ENCODE data around the gene FBXO45.
"Not testable (repeated sequence)": the region's sequence is repeated elsewhere in the genome, so short reads cannot be mapped to it uniquely, and the experiment has no call there.

Gene FBXO45

GRCh38 chr3:196615234-196615633 is 46.8 kb downstream of the FBXO45 start:
- DNase-seq (ENCODE audit: low spot score); FAIRE-seq: not testable (repeated sequence)

GRCh38 chr3:196617256-196617655 is 48.8 kb downstream of the FBXO45 start:
- DNase-seq (ENCODE audit: low spot score) (no peak), FAIRE-seq (no peak)

DNA sequence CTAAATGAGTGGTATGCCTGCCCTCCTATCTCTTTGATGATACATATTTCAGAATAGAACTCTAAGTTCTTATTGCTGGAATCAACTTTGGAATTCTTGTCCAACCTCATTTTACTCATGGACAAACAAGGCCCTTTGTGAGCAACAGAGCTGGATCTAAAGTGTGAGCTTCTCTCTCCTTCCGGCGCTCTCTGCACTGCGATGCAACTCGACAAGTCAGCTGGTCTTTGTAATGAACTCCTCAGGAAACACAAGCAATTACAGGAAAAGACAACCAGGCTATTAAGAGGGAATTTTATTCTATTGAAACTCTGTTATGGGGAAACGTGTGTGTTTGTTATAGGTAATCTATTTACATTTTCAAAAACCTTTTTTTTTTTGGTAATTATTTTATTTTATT is 50.8 kb downstream of the FBXO45 start:
- no peak for DNase-seq (ENCODE audit: low spot score)
- FAIRE-seq, result no peak

- not testable (repeated sequence) for DNase-seq (ENCODE audit: low spot score); FAIRE-seq
Measured at GRCh38 chr3:196619627-196620026, 51.2 kb downstream of the FBXO45 start.

- DNase-seq (ENCODE audit: low spot score) (no peak), FAIRE-seq (no peak)
Measured at GRCh38 chr3:196620161-196620604, 51.7 kb downstream of the FBXO45 start.

DNA sequence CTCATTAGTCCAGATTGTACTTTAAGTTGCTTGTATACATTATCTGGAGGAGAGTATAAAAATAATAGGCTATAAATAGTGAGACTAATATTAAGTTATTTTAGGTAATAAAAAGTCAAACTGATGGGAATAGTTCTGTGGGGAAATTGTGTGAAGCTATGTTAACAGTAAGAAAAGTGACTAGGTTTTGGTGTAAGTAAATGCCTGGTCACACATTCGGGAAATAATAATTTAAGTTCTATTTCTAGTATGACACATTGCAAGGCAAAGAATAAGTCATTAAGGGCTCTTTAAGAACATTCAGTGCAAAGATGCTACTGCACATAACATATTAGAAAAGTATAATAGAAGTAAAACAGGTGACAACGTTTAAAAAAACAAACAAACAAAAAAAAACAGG is 52.2 kb downstream of the FBXO45 start:
- FAIRE-seq (no peak), DNase-seq (ENCODE audit: low spot score) (no peak)

DNA sequence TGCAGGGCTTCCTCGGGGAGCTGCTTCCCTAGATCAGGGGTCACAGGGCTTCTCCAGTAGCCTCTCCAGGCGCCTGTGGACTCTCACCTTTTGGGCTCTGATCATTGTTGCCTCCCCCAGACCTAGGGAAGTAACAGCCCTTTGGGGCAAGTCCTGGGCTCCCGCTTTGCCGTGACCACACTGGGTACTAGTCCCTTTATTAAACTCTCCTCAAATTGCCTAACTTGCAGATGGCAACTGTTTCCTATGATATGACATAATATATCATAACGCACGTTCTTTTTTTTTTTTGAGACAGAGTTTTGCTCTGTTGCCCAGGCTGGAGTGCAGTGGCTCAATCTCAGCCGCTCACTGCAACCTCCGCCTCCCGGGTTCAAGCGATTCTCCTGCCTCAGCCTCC is 53.2 kb downstream of the FBXO45 start:
- no peak for DNase-seq (ENCODE audit: low spot score)
- no peak for FAIRE-seq

DNA sequence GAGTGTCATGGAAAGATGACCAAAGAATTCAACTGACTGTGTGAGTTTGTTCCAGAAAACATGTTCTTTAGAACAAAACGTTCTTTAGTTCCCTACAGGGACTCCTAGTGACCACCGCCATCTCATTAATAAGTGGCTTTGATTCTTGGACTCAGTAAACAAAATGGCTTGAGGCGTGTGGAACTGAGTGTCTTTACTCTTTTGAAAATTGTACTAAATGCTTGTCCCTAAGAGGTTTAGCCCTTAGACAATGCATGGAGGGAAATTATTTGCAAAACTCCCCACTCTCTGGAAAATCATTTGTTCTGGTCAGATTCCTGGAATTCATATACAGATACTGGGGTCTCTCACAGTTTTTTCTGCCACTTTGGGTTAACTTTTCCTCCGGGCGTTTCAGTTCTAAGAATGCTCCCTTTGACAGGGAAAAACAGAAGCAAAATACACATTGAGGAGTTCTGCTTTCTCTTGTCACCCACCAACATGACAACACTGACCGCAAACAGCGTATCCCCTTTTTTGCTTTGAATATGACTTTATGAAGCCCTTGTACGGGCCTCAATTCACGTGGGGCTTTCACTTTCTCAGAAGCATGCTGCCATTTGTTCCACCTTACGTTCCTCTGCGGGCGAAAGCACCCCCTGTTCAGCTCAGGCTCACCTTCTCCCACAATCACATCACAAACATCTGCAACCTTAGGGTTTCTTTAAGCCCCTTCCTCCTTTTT is 55.8 kb downstream of the FBXO45 start:
- FAIRE-seq (no peak), DNase-seq (ENCODE audit: low spot score) (no peak)

DNA sequence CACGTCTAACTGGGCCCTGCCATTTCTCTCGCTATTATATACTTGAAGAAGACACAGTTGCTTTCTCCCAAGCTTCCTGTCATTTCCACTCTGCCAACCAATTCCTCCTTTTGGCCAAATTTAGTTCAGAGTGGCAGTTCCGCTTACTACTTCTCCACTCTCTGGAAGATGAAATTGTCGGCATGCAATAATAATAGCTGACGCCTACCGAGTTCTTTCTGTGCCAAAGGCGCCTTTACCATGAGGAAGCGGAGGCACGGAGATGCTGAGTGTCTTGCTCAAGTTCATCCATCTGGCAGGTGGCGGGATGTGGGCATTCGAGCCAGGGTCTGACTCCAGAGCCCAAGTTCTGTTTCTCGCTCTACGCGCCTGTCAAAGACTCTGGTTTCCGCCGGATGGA is 56.4 kb downstream of the FBXO45 start:
- no peak for FAIRE-seq
- no peak for DNase-seq (ENCODE audit: low spot score)

DNA sequence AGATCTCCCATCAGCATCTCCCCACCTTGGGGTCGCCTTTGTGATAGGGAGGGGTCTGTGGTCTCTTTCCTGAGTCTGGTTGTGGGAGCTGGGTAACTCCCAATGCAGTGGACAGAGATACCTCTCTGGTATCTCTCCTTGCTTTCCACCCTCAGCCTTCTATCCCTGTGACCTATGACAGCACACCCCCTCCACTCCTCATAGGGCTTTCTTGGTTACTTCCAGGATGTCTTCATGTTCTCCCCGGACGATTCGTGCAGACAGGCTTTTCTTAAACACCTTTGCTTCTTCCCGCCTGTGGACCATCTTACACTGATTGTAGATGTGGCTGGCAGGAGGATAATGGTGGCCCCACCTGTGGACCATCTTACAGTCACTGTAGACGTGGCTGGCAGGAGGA is 56.9 kb downstream of the FBXO45 start:
- DNase-seq (ENCODE audit: low spot score), result no peak
- FAIRE-seq, result no peak

- DNase-seq (ENCODE audit: low spot score), result no peak
- no peak for FAIRE-seq
Measured at GRCh38 chr3:196627918-196628231, 59.4 kb downstream of the FBXO45 start.

DNA sequence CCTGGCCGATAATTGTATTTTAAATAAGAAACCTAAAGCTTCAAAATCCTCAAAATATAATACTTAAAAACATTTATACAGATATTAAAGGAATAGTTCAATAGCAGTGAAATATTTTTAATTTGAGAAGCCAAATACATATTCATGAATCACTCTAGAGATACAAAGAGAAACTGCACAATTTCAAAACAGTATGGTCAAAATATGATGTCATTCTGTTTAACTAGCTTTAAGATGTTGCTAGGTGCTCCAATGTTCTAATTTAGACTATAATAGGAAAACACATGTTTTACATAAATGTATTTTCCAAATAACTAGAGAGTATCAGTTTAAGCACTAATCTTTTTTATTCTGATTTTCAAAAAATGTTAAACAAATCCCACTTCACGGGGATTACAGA is 60.8 kb downstream of the FBXO45 start:
- no peak for DNase-seq (ENCODE audit: low spot score)
- no peak for FAIRE-seq

DNA sequence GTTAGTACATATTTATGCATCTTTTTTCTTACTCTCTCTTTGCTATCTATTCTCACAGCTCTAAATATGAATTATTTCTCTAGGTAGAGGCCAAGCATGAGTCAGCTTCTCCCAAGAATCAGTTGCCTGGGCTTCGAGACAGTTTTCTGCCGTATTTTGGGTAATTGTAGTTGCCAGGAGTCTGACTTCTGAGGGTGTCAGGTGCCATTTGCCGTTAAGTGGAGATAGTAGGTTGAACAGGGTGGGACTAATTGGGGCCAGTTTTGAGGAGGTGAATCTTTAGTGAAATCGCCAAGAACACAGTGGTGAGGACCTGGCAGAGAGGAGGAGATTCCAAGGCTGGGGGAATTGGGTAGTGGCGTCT is 63.2 kb downstream of the FBXO45 start:
- DNase-seq (ENCODE audit: low spot score) (no peak), FAIRE-seq (no peak)

GRCh38 chr3:196632046-196632751 is 63.7 kb downstream of the FBXO45 start:
- DNase-seq (ENCODE audit: low spot score), result peak; percentile 52
- no peak for FAIRE-seq

GRCh38 chr3:196633555-196634151 is 65.2 kb downstream of the FBXO45 start:
- FAIRE-seq (no peak), DNase-seq (ENCODE audit: low spot score) (no peak)

DNA sequence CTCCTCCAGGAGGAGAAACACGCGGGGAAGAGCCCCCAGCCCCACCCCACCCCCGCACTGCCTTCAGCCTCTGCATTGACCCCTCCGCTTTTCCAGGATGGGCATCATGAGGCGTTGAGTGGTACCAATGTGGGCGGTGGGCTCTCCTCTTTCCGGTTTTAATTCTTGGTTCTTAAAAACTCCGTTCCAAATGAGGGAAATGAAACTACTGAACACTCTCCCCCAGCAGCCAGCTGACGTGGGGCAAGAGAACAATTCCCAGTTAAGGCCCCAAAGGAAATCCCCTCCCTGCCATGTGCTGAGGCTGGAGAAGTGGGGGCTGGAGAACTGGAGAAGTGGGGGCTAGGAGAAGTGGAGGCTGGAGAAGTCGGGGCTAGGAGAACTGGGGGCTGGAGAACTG is 65.8 kb downstream of the FBXO45 start:
- no peak for FAIRE-seq

GRCh38 chr3:196634829-196635228 is 66.4 kb downstream of the FBXO45 start:
- no peak for FAIRE-seq

More for the DNA sequence above, 65.8 kb downstream of the FBXO45 start:
- DNase-seq (ENCODE audit: low spot score), result no peak

DNA sequence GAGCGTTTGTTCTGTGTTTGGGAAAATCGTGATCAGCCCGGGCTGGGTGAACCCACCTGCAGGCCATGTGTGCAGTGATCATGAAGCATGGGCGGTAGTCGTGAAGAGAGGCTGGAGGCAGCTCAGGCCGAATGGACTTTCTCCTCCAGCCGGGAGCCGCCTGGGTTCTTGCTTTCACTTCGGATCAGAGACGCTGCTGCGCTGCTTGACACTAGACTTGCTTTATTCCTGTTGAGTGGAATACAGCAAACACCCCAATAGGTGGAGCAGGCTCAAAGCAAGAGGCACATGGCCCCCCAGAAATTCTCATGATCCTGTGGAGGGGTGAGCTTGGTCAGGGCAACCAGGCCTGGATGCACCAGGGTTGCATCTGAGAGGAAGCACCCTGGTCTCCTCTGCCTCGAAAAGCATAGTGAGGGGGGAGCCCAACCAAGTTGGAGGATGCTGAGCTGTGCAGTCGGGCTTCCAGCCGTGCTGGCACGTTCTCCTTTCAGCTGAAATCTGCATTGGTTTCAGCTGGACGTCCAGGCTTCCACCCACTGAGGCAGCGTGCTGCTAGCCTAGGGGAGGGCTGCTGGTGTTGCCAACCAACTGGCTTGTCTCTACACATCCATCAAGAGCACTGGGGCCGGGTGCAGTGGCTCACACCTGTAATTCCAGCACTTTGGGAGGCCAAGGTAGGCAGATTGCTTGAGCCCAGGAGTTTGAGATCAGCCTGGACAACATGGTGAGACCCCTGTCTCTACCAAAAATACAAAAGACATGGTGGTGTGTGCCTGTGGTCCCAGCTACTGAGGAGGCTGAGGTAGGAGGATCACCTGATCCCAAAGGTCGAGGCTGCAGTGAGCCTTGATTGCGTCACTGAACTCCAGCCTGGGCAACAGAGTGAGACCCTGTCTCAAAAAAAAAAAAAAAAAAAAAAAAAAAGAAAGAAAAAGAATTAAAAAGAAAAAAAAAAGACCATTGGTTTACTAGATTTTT is 68.2 kb downstream of the FBXO45 start:
- no peak for FAIRE-seq

More at GRCh38 chr3:196634829-196635228, 66.4 kb downstream of the FBXO45 start:
- DNase-seq (ENCODE audit: low spot score), result no peak

GRCh38 chr3:196637941-196638340 is 69.5 kb downstream of the FBXO45 start:
- FAIRE-seq; DNase-seq (ENCODE audit: low spot score): not testable (repeated sequence)

More for the DNA sequence above, 68.2 kb downstream of the FBXO45 start:
- no peak for DNase-seq (ENCODE audit: low spot score)
